HepG2 (cell line): Measurements from ENCODE around the gene C4orf36. TPM values are rescaled to one million over a fixed set of nuclear protein-coding genes. Genes with fewer than 3 reads are reported as not detected.
A peak's percentile ranks its signal among the peaks of the same experiment; 100 is the strongest.

ENCODE experiments used
- AGO1 ChIP-seq: fragments of 200-400 bp; formaldehyde crosslinking; IDR thresholded peaks from 2 replicates; pipeline ENCODE4 v1.6.1; 2017; ENCODE audit warnings: mild to moderate bottlenecking, low read depth, low read length, moderate library complexity; ENCODE audit not compliant: poor library complexity, severe bottlenecking
- ARNT2 ChIP-seq: sonication (generic); formaldehyde crosslinking; IDR thresholded peaks from 2 replicates; pipeline ENCODE4 v1.8.0; 2022; ENCODE audit warnings: mild to moderate bottlenecking, low read depth, missing genetic modification reagents, moderate library complexity
- HIVEP1 ChIP-seq: sonication (generic); formaldehyde crosslinking; IDR thresholded peaks from 2 replicates; pipeline ENCODE4 v1.4.0; 2020; ENCODE audit warnings: mild to moderate bottlenecking, missing genetic modification reagents
- MTF2 ChIP-seq: sonication (generic); formaldehyde crosslinking; IDR thresholded peaks from 2 replicates; pipeline ENCODE4 v1.5.0; 2020; ENCODE audit warnings: missing genetic modification reagents, borderline replicate concordance
- MZF1 ChIP-seq: sonication (generic); formaldehyde crosslinking; IDR thresholded peaks from 2 replicates; pipeline ENCODE4 v1.8.1; 2023; ENCODE audit warnings: mild to moderate bottlenecking, missing genetic modification reagents, borderline replicate concordance
- NONO ChIP-seq, 2 experiments: fragments of 450-650 bp in 1 of 2; sonication (generic) in 1 of 2; formaldehyde crosslinking in 1 of 2; IDR thresholded peaks in 1 of 2; conservative IDR thresholded peaks in 1 of 2; 2 replicates each; pipeline versions ENCODE4 v1.6.1 to v1.8.0; 2017 to 2022; ENCODE audit warnings: mild to moderate bottlenecking in 1 of 2, missing genetic modification reagents in 1 of 2, moderate library complexity in 1 of 2
- PHF8 ChIP-seq: sonication (generic); formaldehyde crosslinking; IDR thresholded peaks from 2 replicates; pipeline ENCODE4 v1.5.0; 2020; ENCODE audit warnings: missing genetic modification reagents
- RBM22 ChIP-seq: fragments of 200-400 bp; formaldehyde crosslinking; optimal IDR thresholded peaks from 2 replicates; pipeline ENCODE3; 2017; ENCODE audit warnings: mild to moderate bottlenecking, low read length, moderate library complexity
- REXO4 ChIP-seq: sonication (generic); formaldehyde crosslinking; IDR thresholded peaks from 2 replicates; pipeline ENCODE4 v1.8.0; 2022; ENCODE audit warnings: missing genetic modification reagents, mild to moderate bottlenecking, borderline replicate concordance
- SIX4 ChIP-seq: sonication (generic); formaldehyde crosslinking; IDR thresholded peaks from 2 replicates; pipeline ENCODE4 v1.4.0; 2020; ENCODE audit warnings: missing genetic modification reagents
- TEAD3 ChIP-seq: optimal IDR thresholded peaks from 2 replicates; pipeline ENCODE3; 2016; ENCODE audit warnings: borderline replicate concordance
- ZC3H13 ChIP-seq: sonication (generic); formaldehyde crosslinking; IDR thresholded peaks from 2 replicates; pipeline ENCODE4 v1.8.1; 2023; ENCODE audit warnings: mild to moderate bottlenecking, missing genetic modification reagents, moderate library complexity
- ZEB1 ChIP-seq: IDR thresholded peaks from 2 replicates; pipeline ENCODE4 v1.6.1; 2012; ENCODE audit warnings: mild to moderate bottlenecking, low read depth, inconsistent platforms; ENCODE audit not compliant: insufficient replicate concordance
- ZNF234 ChIP-seq: sonication (generic); formaldehyde crosslinking; conservative IDR thresholded peaks from 2 replicates; pipeline ENCODE4 v1.5.1; 2020; ENCODE audit warnings: mild to moderate bottlenecking, missing genetic modification reagents
- ZNF333 ChIP-seq: sonication (generic); formaldehyde crosslinking; IDR thresholded peaks from 2 replicates; pipeline ENCODE4 v1.4.0; 2020; ENCODE audit warnings: mild to moderate bottlenecking, missing genetic modification reagents, borderline replicate concordance
- ZNF441 ChIP-seq: sonication (generic); formaldehyde crosslinking; IDR thresholded peaks from 2 replicates; pipeline ENCODE4 v1.7.0; 2021; ENCODE audit warnings: missing genetic modification reagents, borderline replicate concordance
- ZNF468 ChIP-seq: sonication (generic); formaldehyde crosslinking; IDR thresholded peaks from 2 replicates; pipeline ENCODE4 v1.8.0; 2022; ENCODE audit warnings: mild to moderate bottlenecking, moderate library complexity, missing genetic modification reagents
- ZNF564 ChIP-seq: sonication (generic); formaldehyde crosslinking; IDR thresholded peaks from 2 replicates; pipeline ENCODE4 v1.8.1; 2023; ENCODE audit warnings: mild to moderate bottlenecking, missing genetic modification reagents
- ZNF605 ChIP-seq: sonication (generic); formaldehyde crosslinking; IDR thresholded peaks from 2 replicates; pipeline ENCODE4 v1.8.0; 2022; ENCODE audit warnings: mild to moderate bottlenecking, missing genetic modification reagents
- ZNF709 ChIP-seq: sonication (generic); formaldehyde crosslinking; IDR thresholded peaks from 2 replicates; pipeline ENCODE4 v1.5.0; 2020; ENCODE audit warnings: mild to moderate bottlenecking, missing genetic modification reagents
- ZNF724P ChIP-seq: sonication (generic); formaldehyde crosslinking; IDR thresholded peaks from 2 replicates; pipeline ENCODE4 v1.8.0; 2022; ENCODE audit warnings: missing genetic modification reagents, borderline replicate concordance
- ZNF75D ChIP-seq: sonication (generic); formaldehyde crosslinking; IDR thresholded peaks from 2 replicates; pipeline ENCODE4 v1.8.1; 2023; ENCODE audit warnings: missing genetic modification reagents, mild to moderate bottlenecking, borderline replicate concordance
- polyA plus RNA-seq, 8 experiments: library from polyadenylated mRNA; depleted of rRNA in 3 of 8; stranded (reverse) in 7 of 8; unstranded in 1 of 8; fragments of >200 nt; fragmentation: Illumina TruSeq in 4 of 8; extraction: Trizol in 4 of 8; gene quantifications; 2 replicates each; pipeline versions ENCODE4 v1.2.1 to v1.2.3, GENCODE V29; 2011 to 2016; ENCODE audit warnings: low read depth in 4 of 8, missing spikeins in 1 of 8, mixed read lengths in 1 of 8; ENCODE audit not compliant: insufficient read depth in 1 of 8
- total RNA-seq, 5 experiments: library from RNA; depleted of rRNA; stranded (reverse); fragments of >200 nt; fragmentation: Illumina TruSeq; extraction: Trizol; gene quantifications; 2 replicates each; pipeline ENCODE4 v1.2.3, GENCODE V29; 2016; ENCODE audit warnings: low read depth in 1 of 5
- TF ChIP-seq, protein P1 (sequence below): sonication (generic); formaldehyde crosslinking; conservative IDR thresholded peaks from 2 replicates; pipeline ENCODE4 v1.4.0; 2020; ENCODE audit warnings: missing genetic modification reagents
- TF ChIP-seq, protein P2 (sequence below): sonication (generic); formaldehyde crosslinking; conservative IDR thresholded peaks from 2 replicates; pipeline ENCODE4 v1.4.0; 2020; ENCODE audit warnings: mild to moderate bottlenecking, missing genetic modification reagents, moderate library complexity

Gene C4orf36
- total and polyA plus RNA-seq, 2 of the 13 experiments (the other 11 are each of a cell fraction or from before 2014, with no cell fraction given) = 0.63 TPM; not detected in 1

DNA sequence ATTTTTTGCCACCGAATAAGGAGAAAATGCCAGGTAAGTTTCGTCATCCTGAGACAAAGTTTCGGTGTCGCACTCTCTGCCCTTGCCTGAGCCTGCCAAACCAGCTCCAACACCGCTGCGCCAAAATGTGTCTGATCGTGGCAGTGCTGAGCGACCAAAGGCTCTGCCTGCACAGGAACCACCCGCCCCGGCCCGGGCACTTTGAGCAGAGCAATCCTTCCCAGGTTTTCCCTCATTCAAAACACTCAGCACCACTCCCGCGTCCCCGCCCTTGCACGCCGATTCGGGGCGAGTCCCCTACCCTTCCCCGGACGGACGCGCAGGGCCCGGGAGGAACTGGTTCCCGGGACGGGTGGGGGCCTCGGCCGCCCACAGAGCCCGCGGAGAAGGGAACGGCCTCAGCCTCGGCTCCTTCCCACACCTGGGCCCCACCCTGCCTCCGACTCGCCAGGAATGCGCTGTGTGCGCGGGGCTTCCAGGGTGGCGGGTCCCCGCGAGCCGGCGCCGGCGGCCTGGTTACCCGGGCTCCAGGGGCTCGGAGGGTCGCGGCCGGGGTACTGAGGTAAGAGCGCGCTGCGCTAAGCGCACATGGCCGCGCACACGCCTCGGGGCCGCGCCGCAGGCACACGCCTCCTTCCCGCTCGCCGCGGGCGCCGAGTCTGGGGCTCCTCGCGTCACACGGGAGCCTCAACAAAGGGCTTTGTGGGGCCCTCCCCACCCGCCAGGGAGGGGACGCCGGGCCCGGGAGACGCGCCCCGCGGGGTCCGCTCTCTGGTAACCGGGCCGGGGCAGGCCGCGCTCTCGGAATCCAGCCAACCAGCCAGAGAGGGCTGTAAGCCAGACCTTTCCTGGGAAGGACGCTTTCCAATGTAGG is at the start of gene C4orf36 (continued):
- TF ChIP-seq ZEB1 (peak; percentile 30), MZF1 (CRISPR knock-in tag) (no peak), ZNF468 (CRISPR knock-in tag) (0 out of 2 replicates have a peak, but pooled peaks have one; percentile 28), ZNF333 (CRISPR knock-in tag) (no peak), ZC3H13 (CRISPR knock-in tag) (peak; percentile 39; the same call in 1 of the 2 replicates), ZNF564 (CRISPR knock-in tag) (peak; percentile 64; the same call in 1 of the 2 replicates), RBM22 (no peak), REXO4 (no peak), ARNT2 (CRISPR knock-in tag) (peak; percentile 42; the same call in 1 of the 2 replicates), AGO1 (peak; percentile 21), TEAD3 (peak; percentile 6), HIVEP1 (CRISPR knock-in tag) (peak; percentile 31; the same call in 1 of the 2 replicates), ZNF234 (CRISPR knock-in tag) (no peak), MTF2 (peak; percentile 68; the same call in 1 of the 2 replicates), ZNF709 (CRISPR knock-in tag) (peak; percentile 80), ZNF605 (CRISPR knock-in tag) (peak; percentile 15; the same call in 1 of the 2 replicates), PHF8 (peak; percentile 59), NONO (IDR thresholded peaks at IDR 0.05) (no peak), NONO (CRISPR knock-in tag; conservative IDR thresholded peaks at IDR 0.05) (0 out of 2 replicates have a peak, but pooled peaks have one; percentile 25), ZNF441 (0 out of 2 replicates have a peak, but pooled peaks have one; percentile 24), ZNF724P (CRISPR knock-in tag) (peak; percentile 32; the same call in 1 of the 2 replicates), ZNF75D (CRISPR knock-in tag) (no peak), SIX4 (no peak)
- TF ChIP-seq, protein P1, sequence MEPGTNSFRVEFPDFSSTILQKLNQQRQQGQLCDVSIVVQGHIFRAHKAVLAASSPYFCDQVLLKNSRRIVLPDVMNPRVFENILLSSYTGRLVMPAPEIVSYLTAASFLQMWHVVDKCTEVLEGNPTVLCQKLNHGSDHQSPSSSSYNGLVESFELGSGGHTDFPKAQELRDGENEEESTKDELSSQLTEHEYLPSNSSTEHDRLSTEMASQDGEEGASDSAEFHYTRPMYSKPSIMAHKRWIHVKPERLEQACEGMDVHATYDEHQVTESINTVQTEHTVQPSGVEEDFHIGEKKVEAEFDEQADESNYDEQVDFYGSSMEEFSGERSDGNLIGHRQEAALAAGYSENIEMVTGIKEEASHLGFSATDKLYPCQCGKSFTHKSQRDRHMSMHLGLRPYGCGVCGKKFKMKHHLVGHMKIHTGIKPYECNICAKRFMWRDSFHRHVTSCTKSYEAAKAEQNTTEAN = no peak
- TF ChIP-seq, protein P2, sequence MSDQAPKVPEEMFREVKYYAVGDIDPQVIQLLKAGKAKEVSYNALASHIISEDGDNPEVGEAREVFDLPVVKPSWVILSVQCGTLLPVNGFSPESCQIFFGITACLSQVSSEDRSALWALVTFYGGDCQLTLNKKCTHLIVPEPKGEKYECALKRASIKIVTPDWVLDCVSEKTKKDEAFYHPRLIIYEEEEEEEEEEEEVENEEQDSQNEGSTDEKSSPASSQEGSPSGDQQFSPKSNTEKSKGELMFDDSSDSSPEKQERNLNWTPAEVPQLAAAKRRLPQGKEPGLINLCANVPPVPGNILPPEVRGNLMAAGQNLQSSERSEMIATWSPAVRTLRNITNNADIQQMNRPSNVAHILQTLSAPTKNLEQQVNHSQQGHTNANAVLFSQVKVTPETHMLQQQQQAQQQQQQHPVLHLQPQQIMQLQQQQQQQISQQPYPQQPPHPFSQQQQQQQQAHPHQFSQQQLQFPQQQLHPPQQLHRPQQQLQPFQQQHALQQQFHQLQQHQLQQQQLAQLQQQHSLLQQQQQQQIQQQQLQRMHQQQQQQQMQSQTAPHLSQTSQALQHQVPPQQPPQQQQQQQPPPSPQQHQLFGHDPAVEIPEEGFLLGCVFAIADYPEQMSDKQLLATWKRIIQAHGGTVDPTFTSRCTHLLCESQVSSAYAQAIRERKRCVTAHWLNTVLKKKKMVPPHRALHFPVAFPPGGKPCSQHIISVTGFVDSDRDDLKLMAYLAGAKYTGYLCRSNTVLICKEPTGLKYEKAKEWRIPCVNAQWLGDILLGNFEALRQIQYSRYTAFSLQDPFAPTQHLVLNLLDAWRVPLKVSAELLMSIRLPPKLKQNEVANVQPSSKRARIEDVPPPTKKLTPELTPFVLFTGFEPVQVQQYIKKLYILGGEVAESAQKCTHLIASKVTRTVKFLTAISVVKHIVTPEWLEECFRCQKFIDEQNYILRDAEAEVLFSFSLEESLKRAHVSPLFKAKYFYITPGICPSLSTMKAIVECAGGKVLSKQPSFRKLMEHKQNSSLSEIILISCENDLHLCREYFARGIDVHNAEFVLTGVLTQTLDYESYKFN (CRISPR knock-in tag) = no peak
